Loucy (cell line): Measurements from ENCODE around the gene FTL.

Experiments
- EZH2phosphoT487 ChIP-seq: fragments of 200-600 bp; IDR thresholded peaks from 2 replicates; pipeline ENCODE4 v1.6.1; 2018; ENCODE audit warnings: antibody characterized with exemption, mild to moderate bottlenecking, moderate library complexity, borderline replicate concordance
- TF ChIP-seq, protein P1 (sequence below): fragments of 200-600 bp; sonication (generic); conservative IDR thresholded peaks from 2 replicates; pipeline ENCODE4 v1.5.1; 2014; ENCODE audit warnings: mild to moderate bottlenecking, antibody characterized with exemption, low read length

GRCh38 chr19:49014870-49015255 lies 49.8 kb downstream of the FTL start:
- TF ChIP-seq, protein P1, sequence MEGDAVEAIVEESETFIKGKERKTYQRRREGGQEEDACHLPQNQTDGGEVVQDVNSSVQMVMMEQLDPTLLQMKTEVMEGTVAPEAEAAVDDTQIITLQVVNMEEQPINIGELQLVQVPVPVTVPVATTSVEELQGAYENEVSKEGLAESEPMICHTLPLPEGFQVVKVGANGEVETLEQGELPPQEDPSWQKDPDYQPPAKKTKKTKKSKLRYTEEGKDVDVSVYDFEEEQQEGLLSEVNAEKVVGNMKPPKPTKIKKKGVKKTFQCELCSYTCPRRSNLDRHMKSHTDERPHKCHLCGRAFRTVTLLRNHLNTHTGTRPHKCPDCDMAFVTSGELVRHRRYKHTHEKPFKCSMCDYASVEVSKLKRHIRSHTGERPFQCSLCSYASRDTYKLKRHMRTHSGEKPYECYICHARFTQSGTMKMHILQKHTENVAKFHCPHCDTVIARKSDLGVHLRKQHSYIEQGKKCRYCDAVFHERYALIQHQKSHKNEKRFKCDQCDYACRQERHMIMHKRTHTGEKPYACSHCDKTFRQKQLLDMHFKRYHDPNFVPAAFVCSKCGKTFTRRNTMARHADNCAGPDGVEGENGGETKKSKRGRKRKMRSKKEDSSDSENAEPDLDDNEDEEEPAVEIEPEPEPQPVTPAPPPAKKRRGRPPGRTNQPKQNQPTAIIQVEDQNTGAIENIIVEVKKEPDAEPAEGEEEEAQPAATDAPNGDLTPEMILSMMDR: no peak
- no peak for TF ChIP-seq EZH2phosphoT487
